Measurements from ENCODE around the gene PRIMA1. TPM values are rescaled to one million over a fixed set of nuclear protein-coding genes. Genes with fewer than 3 reads are reported as not detected.
A peak's percentile ranks its signal among the peaks of the same experiment; 100 is the strongest.

Gene PRIMA1
- total and polyA plus RNA-seq, 9 of the 15 experiments (the other 6 are each of a cell fraction or from before 2014, with no cell fraction given), result not detected

DNA sequence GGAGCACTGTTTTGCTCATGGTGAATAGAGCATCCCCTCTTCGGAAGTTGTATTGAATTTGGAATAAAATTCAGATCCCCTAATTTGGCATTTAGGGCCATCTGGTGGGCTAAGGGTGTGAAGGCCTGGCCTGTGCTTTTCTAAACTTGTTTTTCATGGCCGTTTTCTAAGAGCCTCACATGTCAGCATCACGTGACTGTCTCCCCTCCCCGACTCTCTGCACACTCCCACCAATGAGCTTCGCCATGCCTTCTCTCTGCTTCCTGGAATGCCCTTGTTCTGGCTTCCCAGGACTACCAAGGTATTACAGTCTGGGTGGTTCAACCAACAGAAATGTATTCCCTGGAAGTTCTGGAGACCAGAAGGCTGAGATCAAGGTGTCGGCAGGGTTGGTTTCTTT, 85.3 kb downstream of the PRIMA1 start:
- TF ChIP-seq ZNF699 (CRISPR knock-in tag; IDR thresholded peaks at IDR 0.05; ENCODE audit: insufficient replicate concordance), result no peak
- TF ChIP-seq NR2C1 (IDR thresholded peaks at IDR 0.05), result no peak
- TF ChIP-seq NR2C1 (tag; IDR thresholded peaks at IDR 0.05), result no peak
- TF ChIP-seq ZNF518B (CRISPR knock-in tag; IDR thresholded peaks at IDR 0.05), result no peak
- TF ChIP-seq RAD51 (IDR thresholded peaks at IDR 0.05; ENCODE audit: borderline replicate concordance, low read depth), result peak; percentile 38; the same call in 1 of the 2 replicates
- no peak for TF ChIP-seq PHF20 (IDR thresholded peaks at IDR 0.05; ENCODE audit: partially characterized antibody)
- TF ChIP-seq, protein P1, sequence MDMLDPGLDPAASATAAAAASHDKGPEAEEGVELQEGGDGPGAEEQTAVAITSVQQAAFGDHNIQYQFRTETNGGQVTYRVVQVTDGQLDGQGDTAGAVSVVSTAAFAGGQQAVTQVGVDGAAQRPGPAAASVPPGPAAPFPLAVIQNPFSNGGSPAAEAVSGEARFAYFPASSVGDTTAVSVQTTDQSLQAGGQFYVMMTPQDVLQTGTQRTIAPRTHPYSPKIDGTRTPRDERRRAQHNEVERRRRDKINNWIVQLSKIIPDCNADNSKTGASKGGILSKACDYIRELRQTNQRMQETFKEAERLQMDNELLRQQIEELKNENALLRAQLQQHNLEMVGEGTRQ (CRISPR knock-in tag; IDR thresholded peaks at IDR 0.05), result peak; percentile 42
- TF ChIP-seq ZNF217 (CRISPR knock-in tag; IDR thresholded peaks at IDR 0.05), result no peak
- TF ChIP-seq RFX5 (IDR thresholded peaks at IDR 0.05; ENCODE audit: low read depth, low read length), result no peak
- no peak for TF ChIP-seq SMAD4 (CRISPR knock-in tag; conservative IDR thresholded peaks at IDR 0.05)
- TF ChIP-seq TFE3 (CRISPR knock-in tag; IDR thresholded peaks at IDR 0.05), result peak; percentile 72
- TF ChIP-seq ZNF778 (CRISPR knock-in tag; IDR thresholded peaks at IDR 0.05), result no peak
- Histone ChIP-seq H3K9me3 (replicated peaks; ENCODE audit: control insufficient read depth, insufficient read depth, low read depth, low read length) (no peaks in the 10 kb centered on the region), H2AFZ (ENCODE audit: low read depth, low read length) (no peak overlapping the region), H3K4me3 (no peak overlapping the region), H3K36me3 (ENCODE audit: control insufficient read depth, insufficient read depth, low read length) (no peaks in the 10 kb centered on the region), H3K79me2 (ENCODE audit: control insufficient read depth, insufficient read depth, low read length) (no peaks in the 10 kb centered on the region), H4K20me1 (replicated peaks; ENCODE audit: control insufficient read depth, insufficient read depth, low read length) (no peaks in the 10 kb centered on the region), H3K9me1 (ENCODE audit: control insufficient read depth, insufficient read depth, low read length) (no peaks in the 10 kb centered on the region), H3K9ac (ENCODE audit: insufficient read depth in 1 of 2, low read depth in 2 of 2, low read length in 2 of 2) (no peak overlapping the region), H3K27me3 (ENCODE audit: control insufficient read depth in 2 of 2, insufficient read depth in 2 of 2, low read length in 2 of 2) (peaks cover 3 to 12% of the 10 kb centered on the region in 2 experiments; a peak in 3 of 5 replicates), H3K4me1 (replicated peaks in 1 of 2; ENCODE audit: control insufficient read depth in 2 of 2, insufficient read depth in 2 of 2, low read length in 2 of 2) (no peaks in the 10 kb centered on the region), H3K4me2 (ENCODE audit: insufficient read depth, low read length) (no peak overlapping the region), H3K27ac (ENCODE audit: extremely low read depth, low read depth, low read length) (no peak overlapping the region)
- WGBS (ENCODE audit: insufficient coverage, low coverage, missing lambda C conversion rate), result 0% methylated on average over 4 of the region's 6 CpGs
- BruUV-seq (replicated peaks), result no TSS peak
- no peak for FAIRE-seq
- ChIA-PET POLR2A (no interaction called here), CTCF (ENCODE audit: low intra/inter-chr PET ratio) (no interaction called here)
- intact Hi-C loops (cut with micrococcal nuclease) (no loop called here), in situ Hi-C loops (cut with MboI) (no loop called here)
- ATAC-seq, result no peak
- DNase-seq (ENCODE audit: extremely low read depth in 1 of 4, low spot score in 3 of 4), result no peak
